ENCODE results near the gene TRO. TPM values are rescaled to one million over a fixed set of nuclear protein-coding genes. Genes with fewer than 3 reads are reported as not detected.

Gene TRO
- total and polyA plus RNA-seq, 10 of the 15 experiments (the other 5 are each of a cell fraction or from before 2014, with no cell fraction given), result 0.02 to 1.0 (median 0.35) TPM; not detected in 7

DNA sequence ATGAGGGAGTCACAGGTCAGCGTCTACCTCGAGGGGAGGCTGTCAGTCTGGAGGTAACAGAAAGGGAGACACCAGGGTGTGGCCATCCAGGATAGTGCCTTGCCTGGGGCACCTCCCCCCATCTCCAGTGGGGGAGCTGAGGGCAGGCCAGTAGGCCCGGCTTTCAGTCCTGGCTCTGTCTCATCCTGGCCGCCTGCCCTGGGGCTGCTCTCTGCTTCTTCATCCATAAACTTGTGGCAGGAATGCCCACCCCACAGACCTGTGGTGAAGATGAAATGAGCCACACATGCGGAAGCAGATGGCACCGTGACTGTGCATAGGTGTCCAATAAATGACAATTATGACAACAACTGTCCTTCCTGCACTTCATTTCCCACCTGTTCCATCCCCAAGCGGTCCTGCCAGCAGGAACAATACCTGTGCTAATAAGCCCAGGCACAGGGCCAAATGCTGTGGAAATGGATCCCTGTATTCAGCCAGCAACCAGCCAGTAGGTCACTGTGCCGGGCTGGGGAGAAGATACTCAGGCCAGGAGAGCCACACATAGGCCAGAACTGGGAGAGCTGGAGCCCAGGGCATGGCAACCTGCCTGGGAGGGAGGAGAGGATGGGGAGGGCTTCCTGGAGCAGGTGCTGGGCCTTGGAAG lies 30.2 kb downstream of the TRO start (continued):
- TF ChIP-seq CBFB (IDR thresholded peaks at IDR 0.05; ENCODE audit: low read depth), result no peak
- TF ChIP-seq BACH1 (IDR thresholded peaks at IDR 0.05; ENCODE audit: borderline replicate concordance), result no peak
- TF ChIP-seq MEF2A (IDR thresholded peaks at IDR 0.05; ENCODE audit: insufficient read depth, low read depth, low read length), result no peak
- TF ChIP-seq NR2C1 (IDR thresholded peaks at IDR 0.05), result no peak
- no peak for TF ChIP-seq ZNF384 (IDR thresholded peaks at IDR 0.05; ENCODE audit: borderline replicate concordance, low read depth, low read length)
- no peak for TF ChIP-seq JUNB (IDR thresholded peaks at IDR 0.05)
- no peak for TF ChIP-seq ZSCAN29 (IDR thresholded peaks at IDR 0.05)
- TF ChIP-seq, protein P1, sequence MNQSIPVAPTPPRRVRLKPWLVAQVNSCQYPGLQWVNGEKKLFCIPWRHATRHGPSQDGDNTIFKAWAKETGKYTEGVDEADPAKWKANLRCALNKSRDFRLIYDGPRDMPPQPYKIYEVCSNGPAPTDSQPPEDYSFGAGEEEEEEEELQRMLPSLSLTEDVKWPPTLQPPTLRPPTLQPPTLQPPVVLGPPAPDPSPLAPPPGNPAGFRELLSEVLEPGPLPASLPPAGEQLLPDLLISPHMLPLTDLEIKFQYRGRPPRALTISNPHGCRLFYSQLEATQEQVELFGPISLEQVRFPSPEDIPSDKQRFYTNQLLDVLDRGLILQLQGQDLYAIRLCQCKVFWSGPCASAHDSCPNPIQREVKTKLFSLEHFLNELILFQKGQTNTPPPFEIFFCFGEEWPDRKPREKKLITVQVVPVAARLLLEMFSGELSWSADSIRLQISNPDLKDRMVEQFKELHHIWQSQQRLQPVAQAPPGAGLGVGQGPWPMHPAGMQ (IDR thresholded peaks at IDR 0.05; ENCODE audit: borderline replicate concordance), result no peak
- TF ChIP-seq CHD2 (IDR thresholded peaks at IDR 0.05; ENCODE audit: borderline replicate concordance, low read depth, low read length), result no peak
- TF ChIP-seq SREBF2 (IDR thresholded peaks at IDR 0.05; ENCODE audit: low read length), result no peak
- TF ChIP-seq TBL1XR1 (IDR thresholded peaks at IDR 0.05; ENCODE audit: low read depth, low read length), result no peak
- TF ChIP-seq, protein P2, sequence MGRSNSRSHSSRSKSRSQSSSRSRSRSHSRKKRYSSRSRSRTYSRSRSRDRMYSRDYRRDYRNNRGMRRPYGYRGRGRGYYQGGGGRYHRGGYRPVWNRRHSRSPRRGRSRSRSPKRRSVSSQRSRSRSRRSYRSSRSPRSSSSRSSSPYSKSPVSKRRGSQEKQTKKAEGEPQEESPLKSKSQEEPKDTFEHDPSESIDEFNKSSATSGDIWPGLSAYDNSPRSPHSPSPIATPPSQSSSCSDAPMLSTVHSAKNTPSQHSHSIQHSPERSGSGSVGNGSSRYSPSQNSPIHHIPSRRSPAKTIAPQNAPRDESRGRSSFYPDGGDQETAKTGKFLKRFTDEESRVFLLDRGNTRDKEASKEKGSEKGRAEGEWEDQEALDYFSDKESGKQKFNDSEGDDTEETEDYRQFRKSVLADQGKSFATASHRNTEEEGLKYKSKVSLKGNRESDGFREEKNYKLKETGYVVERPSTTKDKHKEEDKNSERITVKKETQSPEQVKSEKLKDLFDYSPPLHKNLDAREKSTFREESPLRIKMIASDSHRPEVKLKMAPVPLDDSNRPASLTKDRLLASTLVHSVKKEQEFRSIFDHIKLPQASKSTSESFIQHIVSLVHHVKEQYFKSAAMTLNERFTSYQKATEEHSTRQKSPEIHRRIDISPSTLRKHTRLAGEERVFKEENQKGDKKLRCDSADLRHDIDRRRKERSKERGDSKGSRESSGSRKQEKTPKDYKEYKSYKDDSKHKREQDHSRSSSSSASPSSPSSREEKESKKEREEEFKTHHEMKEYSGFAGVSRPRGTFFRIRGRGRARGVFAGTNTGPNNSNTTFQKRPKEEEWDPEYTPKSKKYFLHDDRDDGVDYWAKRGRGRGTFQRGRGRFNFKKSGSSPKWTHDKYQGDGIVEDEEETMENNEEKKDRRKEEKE (IDR thresholded peaks at IDR 0.05), result no peak
- TF ChIP-seq CREM (IDR thresholded peaks at IDR 0.05; ENCODE audit: low read depth), result no peak
